H1 (cell line): Measurements from ENCODE around the gene NFIA. TPM values are rescaled to one million over a fixed set of nuclear protein-coding genes. Genes with fewer than 3 reads are reported as not detected.

Source experiments
- CTCF ChIA-PET: fragments of 300-600 bp; sonication (Branson Sonifier 250); formaldehyde crosslinking; loops from one replicate; lab custom pipeline; 2021; ENCODE audit not compliant: partially characterized antibody; lab: Charles Lee
- POLR2A ChIA-PET: fragments of 300-600 bp; sonication (Branson Sonifier 250); formaldehyde crosslinking; loops from one replicate; lab custom pipeline; 2021; ENCODE audit warnings: inconsistent platforms; ENCODE audit not compliant: partially characterized antibody; lab: Charles Lee
- DNase-seq, 2 experiments: peaks; one replicate each; pipeline versions ENCODE4 v3.0.0 to v3.0.0-alpha.2; 2010 to 2022; ENCODE audit warnings: low spot score in 2 of 2, low read depth in 1 of 2, mixed read lengths in 1 of 2
- FAIRE-seq: peaks from 2 replicates; lab custom pipeline; 2011; peaks lifted over from hg19 to GRCh38; lab: Jason Lieb, UNC
- H2AFZ ChIP-seq: 2 replicates; pipeline ENCODE4 v1.8.1; 2012; ENCODE audit warnings: low read length, inconsistent platforms
- H2AK5ac ChIP-seq: 2 replicates; pipeline ENCODE4 v1.6.1; 2013; ENCODE audit warnings: low read depth, low read length
- H2BK120ac ChIP-seq: replicated peaks from 2 replicates; pipeline ENCODE3; 2013; ENCODE audit warnings: low read depth, low read length, inconsistent platforms
- H2BK12ac ChIP-seq: 2 replicates; pipeline ENCODE4 v1.6.1; 2013; ENCODE audit warnings: low read depth, low read length
- H2BK15ac ChIP-seq: 2 replicates; pipeline ENCODE4 v1.6.1; 2013; ENCODE audit warnings: low read length
- H2BK20ac ChIP-seq: 2 replicates; pipeline ENCODE4 v1.6.1; 2013; ENCODE audit warnings: low read length
- H2BK5ac ChIP-seq: 2 replicates; pipeline ENCODE4 v1.6.1; 2013; ENCODE audit warnings: low read depth, low read length
- H3K14ac ChIP-seq: 2 replicates; pipeline ENCODE4 v1.6.1; 2013; ENCODE audit warnings: inconsistent platforms; ENCODE audit not compliant: insufficient read length
- H3K18ac ChIP-seq: 2 replicates; pipeline ENCODE4 v1.6.1; 2013; ENCODE audit warnings: low read length; ENCODE audit errors: extremely low read depth
- H3K23ac ChIP-seq: 2 replicates; pipeline ENCODE4 v1.6.1; 2013; ENCODE audit warnings: inconsistent platforms; ENCODE audit not compliant: insufficient read length
- H3K23me2 ChIP-seq: 2 replicates; pipeline ENCODE4 v1.6.1; 2013; ENCODE audit warnings: low read depth, low read length
- H3K27ac ChIP-seq: 2 replicates; pipeline ENCODE4 v1.6.1; 2011; ENCODE audit warnings: low read depth, low read length, inconsistent platforms
- H3K27me3 ChIP-seq, 4 experiments: replicated peaks in 1 of 4; 1 replicate in 1 of 4; 2 replicates in 3 of 4; pipeline versions ENCODE4 v1.6.1 to v1.8.1; 2011 to 2013; ENCODE audit warnings: low read length in 3 of 4, mild to moderate bottlenecking in 3 of 4, inconsistent platforms in 2 of 4, mixed read lengths in 2 of 4, moderate library complexity in 1 of 4; ENCODE audit not compliant: control insufficient read depth in 3 of 4, insufficient read depth in 3 of 4; ENCODE audit errors: extremely low read depth in 1 of 4
- H3K36me3 ChIP-seq, 4 experiments: 2 replicates each; pipeline versions ENCODE4 v1.6.1 to v1.8.1; 2011 to 2013; ENCODE audit warnings: mild to moderate bottlenecking in 4 of 4, low read length in 3 of 4, moderate library complexity in 2 of 4, control low read depth in 1 of 4, inconsistent platforms in 1 of 4; ENCODE audit not compliant: insufficient read depth in 4 of 4, control insufficient read depth in 2 of 4
- H3K4ac ChIP-seq: replicated peaks from 2 replicates; pipeline ENCODE3; 2013; ENCODE audit warnings: low read length, low read depth, mixed read lengths, inconsistent platforms; ENCODE audit not compliant: insufficient read length
- H3K4me1 ChIP-seq, 4 experiments: replicated peaks in 1 of 4; 1 replicate in 1 of 4; 2 replicates in 3 of 4; pipeline versions ENCODE4 v1.6.1 to v1.8.1; 2011 to 2013; ENCODE audit warnings: low read length in 3 of 4, inconsistent platforms in 2 of 4, mixed read lengths in 1 of 4; ENCODE audit not compliant: insufficient read depth in 4 of 4, control insufficient read depth in 3 of 4
- H3K4me2 ChIP-seq, 2 experiments: 2 replicates each; pipeline versions ENCODE4 v1.6.1 to v1.8.1; 2011 to 2013; ENCODE audit warnings: low read depth in 2 of 2, low read length in 2 of 2, control low read depth in 1 of 2, inconsistent platforms in 1 of 2, mild to moderate bottlenecking in 1 of 2; ENCODE audit not compliant: insufficient read depth in 1 of 2
- H3K4me3 ChIP-seq, 4 experiments: fragments of 200-600, 300-600 bp in 1 of 4; sonication (generic), shearing (Covaris generic), sonication (Bioruptor Twin) in 1 of 4; 2 replicates each; pipeline versions ENCODE4 v1.5.1 to v1.8.1; 2011 to 2016; ENCODE audit warnings: low read length in 4 of 4, low read depth in 3 of 4, control low read depth in 2 of 4, inconsistent platforms in 2 of 4, mild to moderate bottlenecking in 2 of 4, mixed read lengths in 1 of 4, moderate library complexity in 1 of 4; ENCODE audit not compliant: insufficient read depth in 2 of 4; ENCODE audit errors: extremely low read depth in 1 of 4
- H3K56ac ChIP-seq: replicated peaks from 2 replicates; pipeline ENCODE3; 2013; ENCODE audit warnings: low read depth, mild to moderate bottlenecking, mixed read lengths, low read length, inconsistent platforms; ENCODE audit not compliant: insufficient read length
- H3K79me1 ChIP-seq: 2 replicates; pipeline ENCODE4 v1.6.1; 2013; ENCODE audit warnings: low read depth, low read length, control low read depth
- H3K79me2 ChIP-seq, 2 experiments: 2 replicates each; pipeline versions ENCODE4 v1.6.1 to v1.8.1; 2012 to 2013; ENCODE audit warnings: low read length in 2 of 2, mild to moderate bottlenecking in 2 of 2, inconsistent platforms in 1 of 2; ENCODE audit not compliant: insufficient read depth in 2 of 2, control insufficient read depth in 1 of 2
- H3K9ac ChIP-seq, 4 experiments: replicated peaks in 1 of 4; 1 replicate in 1 of 4; 2 replicates in 3 of 4; pipeline versions ENCODE4 v1.6.1 to v1.8.1; 2011 to 2013; ENCODE audit warnings: low read depth in 3 of 4, low read length in 3 of 4, control low read depth in 2 of 4, mild to moderate bottlenecking in 2 of 4, moderate library complexity in 2 of 4, inconsistent platforms in 1 of 4; ENCODE audit errors: extremely low read depth in 1 of 4
- H3K9me3 ChIP-seq, 2 experiments: 2 replicates each; pipeline versions ENCODE4 v1.6.1 to v1.8.1; 2012 to 2013; ENCODE audit warnings: mild to moderate bottlenecking in 2 of 2, moderate library complexity in 2 of 2, control low read depth in 1 of 2, inconsistent platforms in 1 of 2, low read depth in 1 of 2, low read length in 1 of 2, mixed read lengths in 1 of 2; ENCODE audit not compliant: insufficient read depth in 2 of 2
- H4K20me1 ChIP-seq, 2 experiments: replicated peaks in 1 of 2; 2 replicates each; pipeline versions ENCODE3 to v1.8.1; 2011 to 2013; ENCODE audit warnings: inconsistent platforms in 2 of 2, low read length in 2 of 2, mild to moderate bottlenecking in 1 of 2; ENCODE audit not compliant: insufficient read depth in 2 of 2, control insufficient read depth in 1 of 2
- H4K5ac ChIP-seq: 2 replicates; pipeline ENCODE4 v1.6.1; 2013; ENCODE audit warnings: low read length, low read depth, mixed read lengths, inconsistent platforms; ENCODE audit not compliant: insufficient read length
- H4K8ac ChIP-seq: 2 replicates; pipeline ENCODE4 v1.8.0; 2013; ENCODE audit warnings: mild to moderate bottlenecking, moderate library complexity, low read length, inconsistent platforms; ENCODE audit not compliant: insufficient read depth; ENCODE audit errors: extremely low read depth
- H4K91ac ChIP-seq: replicated peaks from 2 replicates; pipeline ENCODE3; 2013; ENCODE audit warnings: low read length, mixed read lengths, inconsistent platforms; ENCODE audit not compliant: insufficient read length
- ATF2 ChIP-seq: IDR thresholded peaks from 2 replicates; pipeline ENCODE4 v1.6.1; 2012; ENCODE audit warnings: low read length, inconsistent platforms
- E2F6 ChIP-seq: IDR thresholded peaks from 2 replicates; pipeline ENCODE4 v1.6.1; 2012; ENCODE audit warnings: inconsistent platforms
- EGR1 ChIP-seq: IDR thresholded peaks from 2 replicates; pipeline ENCODE4 v1.6.1; 2011; ENCODE audit warnings: low read depth, low read length, borderline replicate concordance
- EP300 ChIP-seq, 2 experiments: IDR thresholded peaks; 1 replicate in 1 of 2; 2 replicates in 1 of 2; pipeline ENCODE4 v1.6.1; 2011 to 2012; ENCODE audit warnings: low read depth in 2 of 2, low read length in 2 of 2, mild to moderate bottlenecking in 2 of 2, borderline replicate concordance in 1 of 2, inconsistent platforms in 1 of 2, moderate library complexity in 1 of 2
- EZH2 ChIP-seq: fragments of 200-600 bp; sonication (generic); IDR thresholded peaks from 2 replicates; pipeline ENCODE4 v1.7.1; 2012; ENCODE audit warnings: low read depth, mild to moderate bottlenecking, moderate library complexity, low read length, inconsistent platforms; ENCODE audit not compliant: severe bottlenecking
- PHF8 ChIP-seq: fragments of 200-600 bp; sonication (generic); conservative IDR thresholded peaks from 2 replicates; pipeline ENCODE4 v1.7.1; 2012; ENCODE audit warnings: low read depth, mild to moderate bottlenecking, inconsistent platforms, low read length, moderate library complexity
- POLR2AphosphoS5 ChIP-seq: IDR thresholded peaks from 2 replicates; pipeline ENCODE4 v1.6.1; 2011; ENCODE audit warnings: low read depth, low read length
- POU5F1 ChIP-seq: IDR thresholded peaks from 2 replicates; pipeline ENCODE4 v1.6.1; 2011; ENCODE audit warnings: low read depth, mild to moderate bottlenecking, low read length, moderate library complexity
- RBBP5 ChIP-seq: IDR thresholded peaks from 2 replicates; pipeline ENCODE4 v1.7.1; 2012; ENCODE audit warnings: low read depth, mild to moderate bottlenecking, inconsistent platforms, low read length, moderate library complexity, borderline replicate concordance
- RNF2 ChIP-seq: fragments of 200-900, 300-1000 bp; sonication (generic); IDR thresholded peaks from 2 replicates; pipeline ENCODE4 v1.7.1; 2016; ENCODE audit warnings: borderline replicate concordance, low read depth, mild to moderate bottlenecking, antibody characterized with exemption, low read length; ENCODE audit not compliant: poor library complexity, severe bottlenecking; ENCODE audit errors: missing control alignments
- SAP30 ChIP-seq: fragments of 300-600 bp; sonication (generic); IDR thresholded peaks from 2 replicates; pipeline ENCODE4 v1.7.1; 2012; ENCODE audit warnings: low read length, moderate library complexity, mild to moderate bottlenecking, inconsistent platforms; ENCODE audit not compliant: insufficient read depth, insufficient replicate concordance
- WGBS, 2 experiments: shearing (Covaris generic) in 1 of 2; methylation state at CpG; one replicate each; pipeline versions ENCODE4 v1.1.6 to v1.1.7; 2013 to 2015; ENCODE audit warnings: low lambda C conversion rate in 2 of 2, mixed read lengths in 2 of 2, inconsistent platforms in 1 of 2, low coverage in 1 of 2, missing lambda C conversion rate in 1 of 2; ENCODE audit not compliant: insufficient replicate concordance in 2 of 2, insufficient coverage in 1 of 2, insufficient read length in 1 of 2; ENCODE audit errors: extremely low coverage in 1 of 2, missing lambda C conversion rate in 1 of 2; 5-methylcytosine and 5-hydroxymethylcytosine counted together
- polyA plus RNA-seq, 7 experiments: library from polyadenylated mRNA; depleted of rRNA in 3 of 7; stranded (reverse) in 5 of 7; unstranded in 2 of 7; fragments of >200 nt in 5 of 7; fragments of 200-250 nt in 2 of 7; gene quantifications; 1 replicate in 5 of 7; 2 replicates in 1 of 7; 4 replicates in 1 of 7; pipeline versions ENCODE4 v1.2.1 to v1.2.3, GENCODE V29; 2011 to 2013; ENCODE audit warnings: missing spikeins in 2 of 7, mixed read lengths in 2 of 7
- total RNA-seq: library from RNA; stranded (reverse); fragmentation: NEBNext Ultra II Directional; extraction: Animal tissue kit (Norgen Biotek cat#: 25700); gene quantifications from 2 replicates; pipeline ENCODE4 v1.2.1, GENCODE V29; 2021

The NFIA gene
- total and polyA plus RNA-seq, 2 of the 8 experiments (the other 6 are each of a cell fraction or from before 2014, with no cell fraction given) = 1.8 to 2.3 TPM

- Histone ChIP-seq H2BK5ac (no peak overlapping the region), H3K4me1 (no peaks in the 10 kb centered on the region), H3K79me2 (no peaks in the 10 kb centered on the region), H4K5ac (no peak overlapping the region), H2BK12ac (no peak overlapping the region), H2AFZ (no peak overlapping the region), H4K91ac (no peak overlapping the region), H4K20me1 (no peaks in the 10 kb centered on the region), H3K9ac (no peak overlapping the region), H3K56ac (no peak overlapping the region), H3K4me3 (no peak overlapping the region), H3K4ac (no peak overlapping the region), H3K36me3 (no peaks in the 10 kb centered on the region), H3K9me3 (no peaks in the 10 kb centered on the region), H3K18ac (no peak overlapping the region), H4K8ac (no peak overlapping the region), H3K23me2 (no peaks in the 10 kb centered on the region), H2BK20ac (no peak overlapping the region), H3K4me2 (no peak overlapping the region), H2BK120ac (no peak overlapping the region), H3K27ac (no peak overlapping the region), H2AK5ac (no peak overlapping the region), H3K23ac (no peak overlapping the region), H2BK15ac (no peak overlapping the region), H3K79me1 (no peaks in the 10 kb centered on the region), H3K14ac (no peak overlapping the region), H3K27me3 (no peaks in the 10 kb centered on the region)
- POLR2A ChIA-PET = no interaction called here
- 78% methylated on average over 1 of the region's 1 CpG; no CpG with 5 or more reads in 1 of the 2 experiments for WGBS, 2 experiments
- CTCF ChIA-PET = interaction anchor here (0.7 to 1.0 kb wide), 2 partner anchors 9 to 13 kb away, joined by 3 to 4 read pairs; no protein-coding TSS in a partner anchor
- FAIRE-seq = no peak
- DNase-seq = no peak
- no peak for TF ChIP-seq EZH2
- TF ChIP-seq EP300 (IDR thresholded peaks at IDR 0.05; ENCODE audit: borderline replicate concordance in 1 of 2, low read depth in 2 of 2, low read length in 2 of 2) = no peak
- no peak for TF ChIP-seq PHF8
- no peak for TF ChIP-seq SAP30
- TF ChIP-seq RBBP5 = no peak
- no peak for TF ChIP-seq EGR1
- no peak for TF ChIP-seq ATF2
- no peak for TF ChIP-seq RNF2
- no peak for TF ChIP-seq POU5F1
- TF ChIP-seq POLR2AphosphoS5 = no peak
- TF ChIP-seq E2F6 = no peak
Measured at GRCh38 chr1:61412601-61413000, 330.2 kb downstream of the NFIA start.
